H1 (cell line): ENCODE measurements around the gene SLC24A4. TPM values are rescaled to one million over a fixed set of nuclear protein-coding genes. Genes with fewer than 3 reads are reported as not detected.

Experiments
- CTCF ChIA-PET: fragments of 300-600 bp; sonication (Branson Sonifier 250); formaldehyde crosslinking; loops from one replicate; lab custom pipeline; 2021; ENCODE audit not compliant: partially characterized antibody; lab: Charles Lee
- POLR2A ChIA-PET: fragments of 300-600 bp; sonication (Branson Sonifier 250); formaldehyde crosslinking; loops from one replicate; lab custom pipeline; 2021; ENCODE audit warnings: inconsistent platforms; ENCODE audit not compliant: partially characterized antibody; lab: Charles Lee
- DNase-seq, 2 experiments: peaks; one replicate each; pipeline versions ENCODE4 v3.0.0 to v3.0.0-alpha.2; 2010 to 2022; ENCODE audit warnings: low spot score in 2 of 2, low read depth in 1 of 2, mixed read lengths in 1 of 2
- FAIRE-seq: peaks from 2 replicates; lab custom pipeline; 2011; peaks lifted over from hg19 to GRCh38; lab: Jason Lieb, UNC
- H2AFZ ChIP-seq: 2 replicates; pipeline ENCODE4 v1.8.1; 2012; ENCODE audit warnings: low read length, inconsistent platforms
- H2AK5ac ChIP-seq: 2 replicates; pipeline ENCODE4 v1.6.1; 2013; ENCODE audit warnings: low read depth, low read length
- H2BK120ac ChIP-seq: replicated peaks from 2 replicates; pipeline ENCODE3; 2013; ENCODE audit warnings: low read depth, low read length, inconsistent platforms
- H2BK12ac ChIP-seq: 2 replicates; pipeline ENCODE4 v1.6.1; 2013; ENCODE audit warnings: low read depth, low read length
- H2BK15ac ChIP-seq: 2 replicates; pipeline ENCODE4 v1.6.1; 2013; ENCODE audit warnings: low read length
- H2BK20ac ChIP-seq: 2 replicates; pipeline ENCODE4 v1.6.1; 2013; ENCODE audit warnings: low read length
- H2BK5ac ChIP-seq: 2 replicates; pipeline ENCODE4 v1.6.1; 2013; ENCODE audit warnings: low read depth, low read length
- H3K14ac ChIP-seq: 2 replicates; pipeline ENCODE4 v1.6.1; 2013; ENCODE audit warnings: inconsistent platforms; ENCODE audit not compliant: insufficient read length
- H3K18ac ChIP-seq: 2 replicates; pipeline ENCODE4 v1.6.1; 2013; ENCODE audit warnings: low read length; ENCODE audit errors: extremely low read depth
- H3K23ac ChIP-seq: 2 replicates; pipeline ENCODE4 v1.6.1; 2013; ENCODE audit warnings: inconsistent platforms; ENCODE audit not compliant: insufficient read length
- H3K23me2 ChIP-seq: 2 replicates; pipeline ENCODE4 v1.6.1; 2013; ENCODE audit warnings: low read depth, low read length
- H3K27ac ChIP-seq: 2 replicates; pipeline ENCODE4 v1.6.1; 2011; ENCODE audit warnings: low read depth, low read length, inconsistent platforms
- H3K27me3 ChIP-seq, 4 experiments: replicated peaks in 1 of 4; 1 replicate in 1 of 4; 2 replicates in 3 of 4; pipeline versions ENCODE4 v1.6.1 to v1.8.1; 2011 to 2013; ENCODE audit warnings: low read length in 3 of 4, mild to moderate bottlenecking in 3 of 4, inconsistent platforms in 2 of 4, mixed read lengths in 2 of 4, moderate library complexity in 1 of 4; ENCODE audit not compliant: control insufficient read depth in 3 of 4, insufficient read depth in 3 of 4; ENCODE audit errors: extremely low read depth in 1 of 4
- H3K36me3 ChIP-seq, 4 experiments: 2 replicates each; pipeline versions ENCODE4 v1.6.1 to v1.8.1; 2011 to 2013; ENCODE audit warnings: mild to moderate bottlenecking in 4 of 4, low read length in 3 of 4, moderate library complexity in 2 of 4, control low read depth in 1 of 4, inconsistent platforms in 1 of 4; ENCODE audit not compliant: insufficient read depth in 4 of 4, control insufficient read depth in 2 of 4
- H3K4ac ChIP-seq: replicated peaks from 2 replicates; pipeline ENCODE3; 2013; ENCODE audit warnings: low read length, low read depth, mixed read lengths, inconsistent platforms; ENCODE audit not compliant: insufficient read length
- H3K4me1 ChIP-seq, 4 experiments: replicated peaks in 1 of 4; 1 replicate in 1 of 4; 2 replicates in 3 of 4; pipeline versions ENCODE4 v1.6.1 to v1.8.1; 2011 to 2013; ENCODE audit warnings: low read length in 3 of 4, inconsistent platforms in 2 of 4, mixed read lengths in 1 of 4; ENCODE audit not compliant: insufficient read depth in 4 of 4, control insufficient read depth in 3 of 4
- H3K4me2 ChIP-seq, 2 experiments: 2 replicates each; pipeline versions ENCODE4 v1.6.1 to v1.8.1; 2011 to 2013; ENCODE audit warnings: low read depth in 2 of 2, low read length in 2 of 2, control low read depth in 1 of 2, inconsistent platforms in 1 of 2, mild to moderate bottlenecking in 1 of 2; ENCODE audit not compliant: insufficient read depth in 1 of 2
- H3K4me3 ChIP-seq, 4 experiments: fragments of 200-600, 300-600 bp in 1 of 4; sonication (generic), shearing (Covaris generic), sonication (Bioruptor Twin) in 1 of 4; 2 replicates each; pipeline versions ENCODE4 v1.5.1 to v1.8.1; 2011 to 2016; ENCODE audit warnings: low read length in 4 of 4, low read depth in 3 of 4, control low read depth in 2 of 4, inconsistent platforms in 2 of 4, mild to moderate bottlenecking in 2 of 4, mixed read lengths in 1 of 4, moderate library complexity in 1 of 4; ENCODE audit not compliant: insufficient read depth in 2 of 4; ENCODE audit errors: extremely low read depth in 1 of 4
- H3K56ac ChIP-seq: replicated peaks from 2 replicates; pipeline ENCODE3; 2013; ENCODE audit warnings: low read depth, mild to moderate bottlenecking, mixed read lengths, low read length, inconsistent platforms; ENCODE audit not compliant: insufficient read length
- H3K79me1 ChIP-seq: 2 replicates; pipeline ENCODE4 v1.6.1; 2013; ENCODE audit warnings: low read depth, low read length, control low read depth
- H3K79me2 ChIP-seq, 2 experiments: 2 replicates each; pipeline versions ENCODE4 v1.6.1 to v1.8.1; 2012 to 2013; ENCODE audit warnings: low read length in 2 of 2, mild to moderate bottlenecking in 2 of 2, inconsistent platforms in 1 of 2; ENCODE audit not compliant: insufficient read depth in 2 of 2, control insufficient read depth in 1 of 2
- H3K9ac ChIP-seq, 4 experiments: replicated peaks in 1 of 4; 1 replicate in 1 of 4; 2 replicates in 3 of 4; pipeline versions ENCODE4 v1.6.1 to v1.8.1; 2011 to 2013; ENCODE audit warnings: low read depth in 3 of 4, low read length in 3 of 4, control low read depth in 2 of 4, mild to moderate bottlenecking in 2 of 4, moderate library complexity in 2 of 4, inconsistent platforms in 1 of 4; ENCODE audit errors: extremely low read depth in 1 of 4
- H3K9me3 ChIP-seq, 2 experiments: 2 replicates each; pipeline versions ENCODE4 v1.6.1 to v1.8.1; 2012 to 2013; ENCODE audit warnings: mild to moderate bottlenecking in 2 of 2, moderate library complexity in 2 of 2, control low read depth in 1 of 2, inconsistent platforms in 1 of 2, low read depth in 1 of 2, low read length in 1 of 2, mixed read lengths in 1 of 2; ENCODE audit not compliant: insufficient read depth in 2 of 2
- H4K20me1 ChIP-seq, 2 experiments: replicated peaks in 1 of 2; 2 replicates each; pipeline versions ENCODE3 to v1.8.1; 2011 to 2013; ENCODE audit warnings: inconsistent platforms in 2 of 2, low read length in 2 of 2, mild to moderate bottlenecking in 1 of 2; ENCODE audit not compliant: insufficient read depth in 2 of 2, control insufficient read depth in 1 of 2
- H4K5ac ChIP-seq: 2 replicates; pipeline ENCODE4 v1.6.1; 2013; ENCODE audit warnings: low read length, low read depth, mixed read lengths, inconsistent platforms; ENCODE audit not compliant: insufficient read length
- H4K8ac ChIP-seq: 2 replicates; pipeline ENCODE4 v1.8.0; 2013; ENCODE audit warnings: mild to moderate bottlenecking, moderate library complexity, low read length, inconsistent platforms; ENCODE audit not compliant: insufficient read depth; ENCODE audit errors: extremely low read depth
- H4K91ac ChIP-seq: replicated peaks from 2 replicates; pipeline ENCODE3; 2013; ENCODE audit warnings: low read length, mixed read lengths, inconsistent platforms; ENCODE audit not compliant: insufficient read length
- ASH2L ChIP-seq: fragments of 200-600, 300-600 bp; sonication (generic); IDR thresholded peaks from one replicate; pipeline ENCODE4 v1.7.1; 2017; ENCODE audit warnings: low read length
- CBX5 ChIP-seq: fragments of 300-800, 300-1000 bp; sonication (generic); IDR thresholded peaks from 2 replicates; pipeline ENCODE4 v1.7.1; 2016; ENCODE audit warnings: antibody characterized with exemption, low read length, low read depth
- CBX8 ChIP-seq: fragments of 300-800, 300-1000 bp; sonication (generic); IDR thresholded peaks from 2 replicates; pipeline ENCODE4 v1.7.1; 2016; ENCODE audit warnings: low read depth, low read length, borderline replicate concordance
- KDM5A ChIP-seq: fragments of 200-600 bp; IDR thresholded peaks from 2 replicates; pipeline ENCODE4 v1.7.1; 2012; ENCODE audit warnings: mild to moderate bottlenecking, low read length, inconsistent platforms, mixed read lengths
- MAFK ChIP-seq: IDR thresholded peaks from 2 replicates; pipeline ENCODE4 v1.6.1; 2012; ENCODE audit warnings: low read depth, mild to moderate bottlenecking, improper control_type of control experiment, low read length
- PHF8 ChIP-seq: fragments of 200-600 bp; sonication (generic); conservative IDR thresholded peaks from 2 replicates; pipeline ENCODE4 v1.7.1; 2012; ENCODE audit warnings: low read depth, mild to moderate bottlenecking, inconsistent platforms, low read length, moderate library complexity
- SIRT6 ChIP-seq: IDR thresholded peaks from one replicate; pipeline ENCODE4 v1.7.1; 2012; ENCODE audit warnings: low read length, inconsistent platforms
- SP2 ChIP-seq: IDR thresholded peaks from 2 replicates; pipeline ENCODE4 v1.6.1; 2012; ENCODE audit warnings: mild to moderate bottlenecking, low read length, inconsistent platforms
- SP4 ChIP-seq: IDR thresholded peaks from 2 replicates; pipeline ENCODE4 v1.6.1; 2012; ENCODE audit warnings: low read length, inconsistent platforms
- TAF7 ChIP-seq: optimal IDR thresholded peaks from 2 replicates; pipeline ENCODE3; 2011; ENCODE audit warnings: low read depth, mild to moderate bottlenecking, inconsistent platforms, low read length, moderate library complexity, borderline replicate concordance
- WGBS, 2 experiments: shearing (Covaris generic) in 1 of 2; methylation state at CpG; one replicate each; pipeline versions ENCODE4 v1.1.6 to v1.1.7; 2013 to 2015; ENCODE audit warnings: low lambda C conversion rate in 2 of 2, mixed read lengths in 2 of 2, inconsistent platforms in 1 of 2, low coverage in 1 of 2, missing lambda C conversion rate in 1 of 2; ENCODE audit not compliant: insufficient replicate concordance in 2 of 2, insufficient coverage in 1 of 2, insufficient read length in 1 of 2; ENCODE audit errors: extremely low coverage in 1 of 2, missing lambda C conversion rate in 1 of 2; 5-methylcytosine and 5-hydroxymethylcytosine counted together
- polyA plus RNA-seq, 7 experiments: library from polyadenylated mRNA; depleted of rRNA in 3 of 7; stranded (reverse) in 5 of 7; unstranded in 2 of 7; fragments of >200 nt in 5 of 7; fragments of 200-250 nt in 2 of 7; gene quantifications; 1 replicate in 5 of 7; 2 replicates in 1 of 7; 4 replicates in 1 of 7; pipeline versions ENCODE4 v1.2.1 to v1.2.3, GENCODE V29; 2011 to 2013; ENCODE audit warnings: missing spikeins in 2 of 7, mixed read lengths in 2 of 7
- total RNA-seq: library from RNA; stranded (reverse); fragmentation: NEBNext Ultra II Directional; extraction: Animal tissue kit (Norgen Biotek cat#: 25700); gene quantifications from 2 replicates; pipeline ENCODE4 v1.2.1, GENCODE V29; 2021

SLC24A4 gene
- total and polyA plus RNA-seq, 2 of the 8 experiments (the other 6 are each of a cell fraction or from before 2014, with no cell fraction given), result 0.27 to 0.89 TPM

GRCh38 chr14:92521058-92521415, 198.1 kb downstream of the SLC24A4 start:
- CTCF ChIA-PET, result no interaction called here
- no peak overlapping the region for H3K4me2 ChIP-seq
- no peak overlapping the region for H2AK5ac ChIP-seq
- TF ChIP-seq SIRT6, result no peak
- TF ChIP-seq CBX5, result no peak
- no peak for TF ChIP-seq TAF7
- TF ChIP-seq KDM5A, result no peak
- no peak for TF ChIP-seq SP4
- TF ChIP-seq CBX8, result no peak
- TF ChIP-seq ASH2L, result no peak
- TF ChIP-seq SP2, result no peak
- TF ChIP-seq PHF8, result no peak
- no peak for TF ChIP-seq MAFK
- H3K4me3 ChIP-seq, result no peak overlapping the region
- H3K9me3 ChIP-seq, result no peaks in the 10 kb centered on the region
- no peak overlapping the region for H3K23ac ChIP-seq
- H3K56ac ChIP-seq, result no peak overlapping the region
- H4K8ac ChIP-seq, result no peak overlapping the region
- FAIRE-seq, result no peak
- no peak overlapping the region for H2BK12ac ChIP-seq
- H3K36me3 ChIP-seq, result no peaks in the 10 kb centered on the region
- no peak overlapping the region for H2BK120ac ChIP-seq
- no peak overlapping the region for H4K91ac ChIP-seq
- H2BK20ac ChIP-seq, result no peak overlapping the region
- H3K4ac ChIP-seq, result no peak overlapping the region
- H4K20me1 ChIP-seq, result no peaks in the 10 kb centered on the region
- H3K9ac ChIP-seq, result no peak overlapping the region
- H3K79me1 ChIP-seq, result no peaks in the 10 kb centered on the region
- no peaks in the 10 kb centered on the region for H3K79me2 ChIP-seq
- peaks cover 0 to 8% (median under 1%) of the 10 kb centered on the region in 4 experiments; a peak in 2 of 7 replicates for H3K27me3 ChIP-seq
- no peaks in the 10 kb centered on the region for H3K4me1 ChIP-seq
- H2BK5ac ChIP-seq, result no peak overlapping the region
- 93 to 100% methylated on average over 2 of the region's 2 CpGs for WGBS, 2 experiments
- H2BK15ac ChIP-seq, result no peak overlapping the region
- no peak overlapping the region for H3K27ac ChIP-seq
- no peak overlapping the region for H4K5ac ChIP-seq
- DNase-seq, result no peak
- POLR2A ChIA-PET, result no interaction called here
- no peak overlapping the region for H2AFZ ChIP-seq
- no peak overlapping the region for H3K14ac ChIP-seq
- no peak overlapping the region for H3K18ac ChIP-seq
- H3K23me2 ChIP-seq, result peaks cover 4% of the 10 kb centered on the region; the same call in 1 of the 2 replicates
